Vagina (tissue), 2 donors: ENCODE measurements around the gene DVL2. TPM values are rescaled to one million over a fixed set of nuclear protein-coding genes. Genes with fewer than 3 reads are reported as not detected.

ENCODE experiments used
- DNase-seq, 2 donors: peaks; one replicate each; pipeline ENCODE4 v3.0.0-alpha.2; 2017; ENCODE audit errors: extremely low spot score in 2 of 2
- H3K27ac ChIP-seq: fragments of 200-600 bp; sonication (generic); one replicate; pipeline ENCODE4 v1.5.1; 2019
- H3K27me3 ChIP-seq: fragments of 200-600 bp; sonication (generic); one replicate; pipeline ENCODE4 v1.5.1; 2019
- H3K36me3 ChIP-seq, 2 donors: fragments of 200-600 bp; sonication (generic); one replicate each; pipeline ENCODE4 v1.5.1; 2017 to 2019
- H3K4me1 ChIP-seq: fragments of 200-600 bp; sonication (generic); one replicate; pipeline ENCODE4 v1.5.1; 2019
- H3K4me3 ChIP-seq, 2 donors: fragments of 200-600 bp; sonication (generic); 1 replicate in 1 of 2; 2 replicates in 1 of 2; pipeline ENCODE4 v1.5.1; 2016 to 2019
- H3K9me3 ChIP-seq: fragments of 200-600 bp; sonication (generic); one replicate; pipeline ENCODE4 v1.5.1; 2019
- CTCF ChIP-seq, 3 experiments: fragments of 450-650 bp in 2 of 3; fragments of 200-600 bp in 1 of 3; sonication (generic) in 1 of 3; IDR thresholded peaks; one replicate each; pipeline ENCODE4 v1.5.1; 2017 to 2019; ENCODE audit warnings: antibody characterized with exemption in 3 of 3, mild to moderate bottlenecking in 2 of 3, moderate library complexity in 2 of 3
- POLR2A ChIP-seq, 2 donors: fragments of 450-650 bp; IDR thresholded peaks; one replicate each; pipeline ENCODE4 v1.6.1; 2017; ENCODE audit warnings: antibody characterized with exemption in 2 of 2, mild to moderate bottlenecking in 2 of 2, moderate library complexity in 2 of 2
- POLR2AphosphoS5 ChIP-seq, 2 donors: sonication (generic); formaldehyde crosslinking; IDR thresholded peaks; one replicate each; pipeline ENCODE4 v1.9.0; 2017; ENCODE audit warnings: antibody characterized with exemption in 2 of 2, mild to moderate bottlenecking in 2 of 2, low read depth in 1 of 2; ENCODE audit not compliant: insufficient read depth in 1 of 2
- intact Hi-C: fragments of 100-400 bp; cut with DNase I; formaldehyde crosslinking; loops from one replicate; pipeline ENCODE4 v1.15.1; 2023
- total RNA-seq: library from RNA; depleted of rRNA; stranded (reverse); fragments of >200 nt; gene quantifications from one replicate; pipeline ENCODE4 v1.2.3, GENCODE V29; 2016

DVL2 gene
- total RNA-seq, 1 donor from 2014 or later: 53.0 TPM

GRCh38 chr17:7204336-7204735 is 30.0 kb downstream of the DVL2 start:
- intact Hi-C loops: no loop called here
- H3K36me3 ChIP-seq: peaks cover 0 to 19% of the 10 kb centered on the region in 2 donors
- TF ChIP-seq POLR2AphosphoS5 (IDR thresholded peaks at IDR 0.05; ENCODE audit: insufficient read depth in 1 of 2, low read depth in 1 of 2) (no peak), POLR2A (IDR thresholded peaks at IDR 0.05) (no peak), CTCF (IDR thresholded peaks at IDR 0.05) (no peak)
- H3K27me3 ChIP-seq: no peaks in the 10 kb centered on the region
- no peak for DNase-seq
- peaks cover 39% of the 10 kb centered on the region for H3K4me1 ChIP-seq
- no peaks in the 10 kb centered on the region for H3K9me3 ChIP-seq
- peak overlapping the region; percentile 43 to 55 for H3K4me3 ChIP-seq
- peak overlapping the region; percentile 65 for H3K27ac ChIP-seq

DNA sequence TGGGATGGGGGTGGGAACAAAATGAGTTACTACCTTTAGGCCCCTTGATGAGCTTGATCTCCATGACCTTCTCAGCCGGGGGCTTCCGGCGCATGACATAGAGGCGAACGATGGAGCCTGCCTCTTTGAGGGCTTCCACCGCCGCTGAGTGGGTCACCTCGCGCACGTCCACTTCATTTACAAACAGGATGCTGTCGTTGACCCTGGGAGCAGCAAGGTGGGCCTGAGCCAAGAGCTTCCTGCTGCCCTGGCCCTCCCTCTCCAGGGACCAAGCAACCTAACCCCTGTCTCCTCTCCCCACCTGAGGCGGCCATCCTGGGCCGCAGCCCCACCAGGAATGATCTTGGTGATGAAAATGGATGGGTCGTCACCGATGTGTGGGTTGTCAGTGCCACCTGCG is 30.9 kb downstream of the DVL2 start:
- Histone ChIP-seq H3K27ac (no peak overlapping the region), H3K27me3 (no peaks in the 10 kb centered on the region), H3K36me3 (peaks cover 0 to 19% of the 10 kb centered on the region in 2 donors), H3K9me3 (no peaks in the 10 kb centered on the region), H3K4me3 (no peak overlapping the region), H3K4me1 (peaks cover 39% of the 10 kb centered on the region)
- intact Hi-C loops: no loop called here
- DNase-seq: no peak
- TF ChIP-seq POLR2AphosphoS5 (IDR thresholded peaks at IDR 0.05; ENCODE audit: insufficient read depth in 1 of 2, low read depth in 1 of 2) (no peak), POLR2A (IDR thresholded peaks at IDR 0.05) (no peak), CTCF (IDR thresholded peaks at IDR 0.05) (no peak)

GRCh38 chr17:7196651-7197401 is 37.5 kb downstream of the DVL2 start:
- Histone ChIP-seq H3K4me3 (no peak overlapping the region), H3K4me1 (no peaks in the 10 kb centered on the region), H3K9me3 (no peaks in the 10 kb centered on the region), H3K36me3 (peaks cover 0 to 31% of the 10 kb centered on the region in 2 donors), H3K27ac (no peak overlapping the region), H3K27me3 (no peaks in the 10 kb centered on the region)
- TF ChIP-seq CTCF (IDR thresholded peaks at IDR 0.05) (no peak), POLR2AphosphoS5 (IDR thresholded peaks at IDR 0.05; ENCODE audit: insufficient read depth in 1 of 2, low read depth in 1 of 2) (no peak), POLR2A (IDR thresholded peaks at IDR 0.05) (no peak)
- DNase-seq: no peak
- intact Hi-C loops: no loop called here

GRCh38 chr17:7195971-7196370 is 38.3 kb downstream of the DVL2 start:
- Histone ChIP-seq H3K9me3 (no peaks in the 10 kb centered on the region), H3K4me1 (no peaks in the 10 kb centered on the region), H3K27me3 (no peaks in the 10 kb centered on the region), H3K27ac (no peak overlapping the region), H3K4me3 (no peak overlapping the region), H3K36me3 (peaks cover 0 to 37% of the 10 kb centered on the region in 2 donors)
- intact Hi-C loops: no loop called here
- TF ChIP-seq POLR2A (IDR thresholded peaks at IDR 0.05): no peak
- no peak for TF ChIP-seq CTCF (IDR thresholded peaks at IDR 0.05)
- TF ChIP-seq POLR2AphosphoS5 (IDR thresholded peaks at IDR 0.05; ENCODE audit: insufficient read depth in 1 of 2, low read depth in 1 of 2): no peak
- no peak for DNase-seq

- H3K4me1 ChIP-seq: no peaks in the 10 kb centered on the region
- H3K27ac ChIP-seq: no peak overlapping the region
- TF ChIP-seq POLR2AphosphoS5 (IDR thresholded peaks at IDR 0.05; ENCODE audit: insufficient read depth in 1 of 2, low read depth in 1 of 2) (no peak), POLR2A (IDR thresholded peaks at IDR 0.05) (no peak), CTCF (IDR thresholded peaks at IDR 0.05) (no peak)
- no peak for DNase-seq
- H3K4me3 ChIP-seq: no peak overlapping the region
- peaks cover 0 to 40% of the 10 kb centered on the region in 2 donors for H3K36me3 ChIP-seq
- H3K9me3 ChIP-seq: no peaks in the 10 kb centered on the region
- intact Hi-C loops: no loop called here
- H3K27me3 ChIP-seq: no peaks in the 10 kb centered on the region
These were observed 41.9 kb downstream of the DVL2 start for GRCh38 chr17:7192271-7192937.
